G401.6 (cell line): ENCODE data around the gene KRT8.

Experiments used
- FAIRE-seq: peaks from 2 replicates; lab custom pipeline; 2012; peaks lifted over from hg19 to GRCh38; lab: Jason Lieb, UNC

The KRT8 gene

DNA sequence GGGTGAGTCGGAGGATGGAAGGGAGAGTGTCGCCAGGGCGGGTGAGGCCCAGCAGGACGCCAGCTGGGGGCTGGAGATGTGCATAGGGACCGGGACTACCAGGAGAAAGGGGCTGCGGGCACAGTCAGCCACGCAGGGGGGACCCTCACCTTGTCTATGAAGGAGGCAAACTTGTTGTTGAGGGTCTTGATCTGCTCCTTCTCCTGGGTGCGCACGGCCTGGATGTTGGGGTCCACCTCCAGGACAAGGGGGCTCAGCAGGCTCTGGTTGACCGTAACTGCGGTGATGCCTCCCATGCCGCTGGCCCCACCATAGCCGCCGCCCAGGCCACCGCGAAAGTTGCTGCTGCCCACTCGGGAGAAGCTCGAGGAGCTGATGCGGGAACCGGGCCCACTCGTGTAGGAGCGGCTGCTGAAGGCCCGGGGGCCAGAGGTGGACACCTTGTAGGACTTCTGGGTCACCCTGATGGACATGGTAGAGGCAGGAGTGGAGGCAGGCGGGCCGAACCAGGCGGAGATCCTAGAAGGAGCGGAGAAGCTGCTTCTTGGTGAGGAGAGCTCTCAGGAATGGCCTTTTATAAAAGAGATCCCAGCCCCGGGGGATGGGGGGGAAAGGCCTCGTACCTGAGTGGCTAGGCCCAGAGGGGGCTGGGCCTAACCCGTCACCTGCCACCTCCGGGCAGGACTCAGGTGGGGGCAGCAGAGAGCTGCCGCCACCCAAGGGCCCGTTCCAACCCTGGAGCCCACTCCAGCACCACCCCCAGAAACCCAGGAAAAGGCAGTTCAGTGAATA, at the start of gene KRT8:
TSS of gene KRT8 (minus strand) at position 568 of the 792 bp plus-strand sequence. CDS start at position 473, 95 bp downstream.
- FAIRE-seq = peak; percentile 93

DNA sequence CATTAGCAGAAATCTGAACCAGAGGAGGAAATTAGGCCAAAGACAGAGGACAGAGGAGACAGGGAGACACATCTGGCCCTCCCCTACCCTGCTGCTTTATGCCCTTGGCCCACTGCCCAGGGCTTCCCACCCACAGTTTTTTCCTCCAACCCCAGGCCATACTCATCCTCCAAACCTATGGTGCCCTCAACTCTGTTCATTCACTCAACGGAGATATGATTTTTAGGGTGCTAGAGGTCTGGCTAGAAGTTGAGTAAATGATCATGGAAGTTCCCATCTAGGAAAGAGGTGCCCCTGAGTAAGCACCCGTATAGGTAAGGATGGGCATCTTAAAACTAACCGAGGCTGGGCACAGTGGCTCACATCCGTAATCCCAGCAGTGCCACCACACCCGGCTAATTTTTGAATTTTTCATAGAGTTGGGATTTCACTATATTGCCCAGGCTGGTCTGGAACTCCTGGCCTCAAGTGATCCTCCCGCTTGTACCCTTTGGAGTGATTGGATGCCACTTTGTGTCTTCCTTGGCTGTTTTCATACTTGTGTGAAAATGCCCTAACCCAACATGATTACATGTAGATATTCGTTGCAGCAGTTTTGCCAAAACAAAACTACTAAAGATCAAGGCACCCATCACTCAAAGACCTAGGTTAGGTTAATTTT, 48.4 kb upstream of the KRT8 start:
- peak; percentile 68 for FAIRE-seq

DNA sequence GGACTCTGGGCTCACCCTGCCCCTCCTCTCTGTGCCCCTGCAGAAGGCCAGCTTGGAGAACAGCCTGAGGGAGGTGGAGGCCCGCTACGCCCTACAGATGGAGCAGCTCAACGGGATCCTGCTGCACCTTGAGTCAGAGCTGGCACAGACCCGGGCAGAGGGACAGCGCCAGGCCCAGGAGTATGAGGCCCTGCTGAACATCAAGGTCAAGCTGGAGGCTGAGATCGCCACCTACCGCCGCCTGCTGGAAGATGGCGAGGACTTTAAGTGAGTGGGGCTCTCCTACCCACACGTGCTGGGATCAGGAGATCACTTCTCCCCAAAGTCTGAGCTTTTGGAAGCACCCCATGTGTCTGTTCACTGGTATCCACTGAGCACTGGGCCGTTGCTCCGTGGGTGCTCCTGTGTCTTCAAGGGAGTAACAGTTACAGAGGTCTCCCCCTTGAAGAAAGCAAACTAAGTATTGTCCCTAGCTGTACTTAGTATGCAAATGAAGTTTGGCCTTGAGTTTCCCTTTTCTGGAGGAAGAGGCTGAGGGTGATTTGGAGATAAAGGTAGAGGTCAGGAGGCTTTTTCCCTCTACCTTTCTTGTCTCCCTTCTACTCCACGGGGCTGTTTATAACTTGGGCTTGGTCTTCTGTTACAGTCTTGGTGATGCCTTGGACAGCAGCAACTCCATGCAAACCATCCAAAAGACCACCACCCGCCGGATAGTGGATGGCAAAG, 47.4 kb upstream of the KRT8 start:
- FAIRE-seq = no peak

DNA sequence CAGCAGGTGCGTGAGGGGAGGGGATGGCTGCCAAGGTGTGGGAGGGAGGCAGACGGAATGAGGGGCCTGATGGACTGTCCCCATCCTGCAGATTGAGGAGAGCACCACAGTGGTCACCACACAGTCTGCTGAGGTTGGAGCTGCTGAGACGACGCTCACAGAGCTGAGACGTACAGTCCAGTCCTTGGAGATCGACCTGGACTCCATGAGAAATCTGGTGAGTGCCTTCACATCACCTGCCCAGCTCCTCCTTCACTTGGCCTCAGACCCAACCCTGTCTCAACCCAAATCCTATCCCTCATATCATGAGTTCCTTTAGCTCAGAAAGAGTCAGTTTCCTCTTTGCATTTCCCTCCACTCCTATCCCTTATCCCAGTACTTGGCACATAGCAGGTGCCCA, 46.8 kb upstream of the KRT8 start:
- FAIRE-seq = no peak

DNA sequence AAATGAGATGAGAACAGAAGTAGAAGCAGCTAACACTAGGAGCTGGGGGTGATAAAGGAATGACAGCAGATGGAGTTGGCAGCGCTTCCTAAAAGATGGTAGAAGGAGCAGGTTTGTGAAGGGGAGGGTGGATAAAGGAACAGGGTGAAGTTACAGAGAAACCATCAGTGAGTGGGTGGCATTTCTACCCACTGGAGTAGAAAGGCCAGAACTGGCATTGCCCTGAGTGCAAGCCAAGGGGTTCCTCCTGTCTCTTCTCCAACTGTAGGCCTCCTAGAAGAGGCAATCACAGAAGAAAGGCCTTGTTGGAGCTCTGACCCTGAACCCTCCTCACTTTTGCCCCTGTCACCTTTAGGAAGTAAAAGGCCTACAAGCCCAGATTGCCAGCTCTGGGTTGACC, 46.2 kb upstream of the KRT8 start:
- no peak for FAIRE-seq

DNA sequence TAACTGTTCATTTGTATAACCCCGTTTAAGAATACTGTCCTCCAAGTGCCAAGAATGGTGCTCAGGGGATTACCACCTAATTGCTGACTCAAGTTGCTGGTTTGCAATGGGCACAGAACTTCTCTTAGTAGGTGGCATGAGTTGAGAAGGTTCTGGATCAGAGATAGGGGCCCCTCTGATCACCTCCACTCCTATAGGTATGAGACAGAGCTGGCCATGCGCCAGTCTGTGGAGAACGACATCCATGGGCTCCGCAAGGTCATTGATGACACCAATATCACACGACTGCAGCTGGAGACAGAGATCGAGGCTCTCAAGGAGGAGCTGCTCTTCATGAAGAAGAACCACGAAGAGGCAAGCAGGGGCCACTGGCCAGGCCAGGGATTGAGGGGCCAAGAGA, 45.7 kb upstream of the KRT8 start:
- no peak for FAIRE-seq

DNA sequence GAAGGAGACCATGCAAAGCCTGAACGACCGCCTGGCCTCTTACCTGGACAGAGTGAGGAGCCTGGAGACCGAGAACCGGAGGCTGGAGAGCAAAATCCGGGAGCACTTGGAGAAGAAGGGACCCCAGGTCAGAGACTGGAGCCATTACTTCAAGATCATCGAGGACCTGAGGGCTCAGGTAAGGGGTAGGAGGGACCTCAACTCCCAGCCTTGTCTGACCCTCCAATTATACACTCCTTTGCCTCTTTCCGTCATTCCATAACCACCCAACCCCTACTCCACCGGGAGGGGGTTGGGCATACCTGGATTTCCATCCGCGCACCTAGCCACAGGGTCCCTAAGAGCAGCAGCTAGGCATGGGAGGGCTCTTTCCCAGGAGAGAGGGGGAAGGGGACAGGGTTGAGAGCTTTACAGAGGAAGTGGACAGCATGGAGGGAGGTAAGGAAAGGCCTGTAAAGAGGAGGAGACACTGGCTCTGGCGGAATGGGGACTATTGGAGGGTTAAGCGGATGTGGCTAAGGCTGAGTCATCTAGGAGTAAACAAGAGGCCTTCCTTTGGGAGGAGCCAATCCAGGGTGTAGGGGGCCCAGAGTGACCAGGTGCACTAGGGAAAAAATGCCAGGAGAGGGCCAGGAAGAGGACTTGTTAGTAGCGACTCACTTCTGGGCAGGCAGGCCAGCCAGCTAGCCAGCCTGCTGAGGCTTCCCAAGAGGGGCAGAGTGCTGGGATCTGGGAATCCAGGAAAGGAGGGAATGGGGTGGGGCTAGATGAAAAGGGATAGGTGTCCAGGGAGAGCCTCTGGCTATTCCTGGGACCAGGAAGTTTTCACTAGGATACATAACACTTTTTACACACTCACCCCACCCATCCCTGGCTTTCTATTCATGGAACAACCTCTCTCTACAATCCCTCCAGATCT, 44.8 kb upstream of the KRT8 start:
- no peak for FAIRE-seq

DNA sequence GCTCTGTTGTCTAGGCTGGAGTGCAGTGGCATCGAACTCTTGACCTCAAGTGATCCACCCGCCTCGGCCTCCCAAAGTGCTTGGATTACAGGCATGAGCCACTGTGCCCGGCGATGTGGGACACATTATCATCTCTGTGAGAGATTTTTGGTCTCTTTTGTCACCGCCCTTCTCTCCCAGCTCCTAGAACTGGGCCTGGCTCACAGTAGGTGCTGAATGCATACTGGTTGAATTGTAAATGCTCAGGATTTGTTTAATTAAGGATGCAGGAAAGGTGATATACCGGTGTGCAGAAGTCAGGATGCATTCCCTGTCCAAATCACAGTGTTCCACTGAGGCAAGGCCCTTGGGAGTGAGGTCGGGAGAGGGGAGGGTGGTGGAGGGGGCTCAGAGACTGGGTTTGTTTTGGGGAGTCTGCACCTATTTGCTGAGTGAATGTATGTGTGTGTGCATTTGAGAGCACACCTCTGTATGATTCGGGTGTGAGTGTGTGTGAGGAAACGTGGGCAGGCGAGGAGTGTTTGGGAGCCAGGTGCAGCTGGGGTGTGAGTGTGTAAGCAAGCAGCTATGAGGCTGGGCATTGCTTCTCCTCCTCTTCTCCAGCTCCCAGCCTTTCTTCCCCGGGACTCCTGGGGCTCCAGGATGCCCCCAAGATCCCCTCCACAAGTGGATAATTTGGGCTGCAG, 43.0 kb upstream of the KRT8 start:
- no peak for FAIRE-seq

DNA sequence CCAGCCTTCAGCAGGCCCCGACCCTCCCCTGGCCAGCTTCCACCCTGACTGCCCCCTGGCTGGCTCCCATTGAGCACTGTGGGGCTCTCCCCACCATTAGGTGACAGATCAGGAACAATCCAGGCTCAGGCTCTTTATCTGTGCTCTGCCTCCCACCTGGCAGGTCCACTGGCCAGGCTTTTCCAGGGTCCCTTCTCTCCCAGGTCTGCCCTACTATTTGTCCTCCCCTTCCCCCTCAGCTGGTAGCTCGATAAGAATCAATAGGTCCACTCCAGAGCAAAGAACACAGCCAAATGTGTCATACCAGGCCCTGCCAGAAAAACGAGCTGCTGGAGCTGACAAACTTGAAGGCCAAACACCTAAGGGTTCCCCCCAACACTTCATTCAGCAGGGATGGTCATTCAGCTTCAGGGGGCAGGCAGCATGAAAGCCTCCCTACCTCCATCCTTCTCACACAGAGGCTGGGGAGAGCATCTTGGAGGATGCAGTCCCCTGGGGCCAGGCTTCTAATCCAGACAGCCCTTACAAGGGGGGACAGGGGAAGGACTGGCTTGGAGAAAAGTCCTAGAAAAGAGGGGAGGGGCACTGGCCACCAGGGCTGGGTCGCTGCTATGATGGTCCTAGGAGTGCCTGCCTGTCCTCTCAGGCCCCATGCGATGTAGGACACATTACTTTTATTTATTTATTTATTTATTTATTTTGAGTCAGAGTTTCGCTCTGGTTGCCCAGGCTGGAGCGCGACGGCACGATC, 42.1 kb upstream of the KRT8 start:
- no peak for FAIRE-seq

DNA sequence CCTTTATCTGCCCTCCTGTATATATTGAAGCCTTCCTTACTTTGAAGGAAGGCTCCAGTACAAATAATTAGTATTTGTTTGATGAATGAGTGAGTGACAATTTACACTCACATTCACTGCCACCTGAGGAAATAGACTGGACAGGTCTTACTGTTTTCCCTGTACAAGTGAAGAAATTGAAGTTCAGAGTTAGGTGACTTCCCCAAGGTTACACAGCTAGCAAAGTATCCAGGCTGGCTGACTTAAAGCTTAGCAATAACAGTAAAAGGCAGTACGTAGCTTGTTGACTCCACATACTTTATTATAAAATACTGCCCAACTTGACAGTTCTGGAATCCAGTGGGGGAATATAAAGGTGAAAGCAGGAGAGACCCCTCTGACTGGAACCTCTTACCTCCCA, 41.5 kb upstream of the KRT8 start:
- no peak for FAIRE-seq

DNA sequence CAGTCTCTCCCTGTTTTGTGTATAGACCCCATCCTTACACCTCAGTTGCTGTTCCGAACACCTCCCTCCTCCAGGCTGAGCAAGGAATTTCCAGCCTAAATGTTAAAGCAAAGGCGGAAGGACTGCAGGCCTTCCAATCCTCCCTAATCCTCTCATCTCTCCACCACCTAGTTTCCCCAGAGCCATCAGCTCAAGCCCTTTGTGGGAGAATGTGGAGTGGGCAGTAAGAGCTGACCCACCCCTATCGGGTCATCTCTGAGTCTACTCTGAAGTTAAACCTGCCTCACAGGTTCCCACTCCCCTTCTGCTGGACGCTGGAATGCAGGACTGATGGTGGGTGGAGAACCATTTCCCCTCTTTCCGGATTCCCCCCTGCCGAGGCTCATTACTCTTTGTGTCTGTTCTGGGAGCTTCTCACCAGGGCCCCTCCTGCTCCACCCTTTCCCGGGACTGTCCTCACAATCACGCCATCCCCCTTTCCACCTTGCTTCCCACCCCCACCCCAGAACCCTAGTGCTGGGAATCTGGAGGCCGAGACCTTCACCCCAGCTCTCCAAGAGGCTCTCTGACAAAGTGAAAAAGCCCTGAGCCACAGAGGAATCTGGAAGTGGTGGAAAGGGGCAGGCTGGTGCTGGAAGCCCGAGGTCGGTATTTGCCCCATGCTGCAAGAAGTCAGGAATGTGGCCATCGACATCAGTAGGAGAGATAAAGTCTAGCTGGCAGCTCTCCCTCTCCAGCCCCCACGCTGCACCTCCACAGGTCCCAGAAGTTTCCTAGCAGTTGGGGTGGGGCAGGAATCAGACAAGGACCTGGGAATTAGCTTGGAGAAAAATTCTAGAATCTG, 40.7 kb upstream of the KRT8 start:
- FAIRE-seq = peak; percentile 93

DNA sequence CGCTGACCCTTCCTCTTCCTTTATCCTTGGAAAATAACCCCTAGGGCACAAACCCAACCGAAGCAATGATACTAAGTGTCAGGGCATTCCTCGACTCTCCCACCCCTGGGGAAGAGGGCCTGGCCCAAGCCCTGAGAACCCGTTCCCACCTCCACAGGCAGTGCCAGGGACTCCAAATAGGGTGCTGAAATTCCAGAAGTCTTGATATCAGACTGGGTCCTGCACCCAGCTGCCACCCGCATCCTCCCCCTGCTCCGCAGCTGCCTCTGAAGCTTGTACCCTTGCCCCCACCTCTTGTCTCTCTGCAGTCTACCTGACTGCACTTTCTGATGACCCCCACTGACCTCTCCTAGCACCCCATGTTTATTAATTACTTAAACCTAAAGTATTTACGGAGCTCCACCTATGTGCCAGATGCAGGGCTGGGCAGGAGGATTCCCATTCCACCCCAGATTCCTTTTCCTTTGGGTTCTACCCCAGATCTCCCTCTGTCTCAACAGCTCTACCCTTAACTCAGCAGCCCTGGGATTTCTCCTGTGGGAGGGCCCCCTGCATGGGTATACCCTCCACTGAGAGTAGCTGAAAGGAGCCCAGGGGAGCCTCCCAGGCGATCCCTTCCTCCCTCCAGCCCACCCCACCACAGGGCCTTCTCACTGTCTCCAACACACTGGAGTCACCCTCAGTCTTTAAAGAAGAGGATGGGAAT, 40.0 kb upstream of the KRT8 start:
- no peak for FAIRE-seq

DNA sequence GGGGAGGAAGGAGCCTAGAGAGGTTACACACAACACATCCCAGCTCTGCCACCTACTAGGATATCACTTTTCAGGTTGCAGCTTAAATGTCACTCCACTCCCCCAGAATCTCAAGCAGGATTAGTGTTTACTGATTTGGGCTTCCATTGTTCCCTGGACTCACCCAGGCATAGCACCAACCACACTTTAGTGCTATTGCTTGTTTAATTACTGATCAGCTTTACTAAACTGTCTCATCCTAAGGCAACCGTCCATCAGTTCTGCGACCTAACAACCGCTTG, 38.0 kb upstream of the KRT8 start:
- no peak for FAIRE-seq

DNA sequence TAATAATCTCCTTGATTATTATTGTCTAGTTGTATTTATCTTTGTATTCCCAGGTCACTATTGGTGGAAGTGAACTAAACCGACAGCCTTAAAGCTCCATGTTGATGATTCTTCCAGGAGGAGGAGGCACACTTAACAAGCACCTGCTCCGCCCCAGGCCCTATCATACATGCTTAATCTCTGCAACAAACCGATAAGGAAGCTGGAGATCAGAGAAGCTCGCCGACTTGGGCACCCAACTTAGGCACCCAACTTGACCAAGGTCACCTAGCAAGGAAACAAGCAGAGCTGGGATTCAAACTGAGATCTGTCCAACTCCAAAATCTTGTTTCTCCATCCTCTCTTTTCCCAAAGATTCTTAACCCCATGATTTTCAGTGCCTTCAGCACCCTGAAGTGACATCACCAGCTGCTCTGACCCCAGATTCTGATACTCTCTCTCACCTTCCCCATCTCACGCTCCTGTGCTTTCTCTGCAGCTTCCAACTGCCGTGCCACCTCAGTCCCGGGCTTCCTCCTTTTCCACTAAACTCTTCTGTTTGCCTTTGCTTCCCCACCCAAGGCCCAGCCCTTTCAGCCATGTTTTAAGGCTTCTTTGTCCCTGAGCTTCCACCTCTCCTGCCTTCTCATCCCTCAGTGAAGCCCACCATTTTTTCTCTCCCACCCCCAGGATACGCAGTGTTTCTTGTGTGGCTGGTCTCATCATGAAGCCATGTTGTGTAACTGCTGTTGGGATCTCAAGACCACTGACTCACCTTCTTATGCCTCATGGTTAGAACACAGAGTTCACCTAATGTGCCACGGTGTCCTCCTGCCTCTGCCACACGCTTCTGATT, 37.4 kb upstream of the KRT8 start:
- no peak for FAIRE-seq

DNA sequence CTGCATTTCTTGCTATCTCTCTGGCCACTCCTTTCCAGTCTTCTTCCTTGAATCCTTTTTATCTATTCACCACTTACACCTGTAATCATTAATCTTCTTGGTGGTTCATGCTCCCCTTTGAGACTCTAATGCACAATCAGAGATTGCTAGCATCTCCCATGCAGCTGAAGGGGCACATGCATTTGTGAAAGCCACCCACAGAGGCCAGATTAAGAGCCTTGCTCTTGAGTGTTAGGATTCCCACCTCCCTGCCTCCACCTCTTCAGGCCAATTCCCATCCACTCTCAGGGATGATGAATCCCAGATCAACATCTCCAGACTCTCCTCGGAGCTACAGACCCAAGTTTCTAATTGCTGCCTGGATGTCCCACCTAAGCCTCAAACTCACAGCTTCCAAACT, 24.7 kb upstream of the KRT8 start:
- no peak for FAIRE-seq

DNA sequence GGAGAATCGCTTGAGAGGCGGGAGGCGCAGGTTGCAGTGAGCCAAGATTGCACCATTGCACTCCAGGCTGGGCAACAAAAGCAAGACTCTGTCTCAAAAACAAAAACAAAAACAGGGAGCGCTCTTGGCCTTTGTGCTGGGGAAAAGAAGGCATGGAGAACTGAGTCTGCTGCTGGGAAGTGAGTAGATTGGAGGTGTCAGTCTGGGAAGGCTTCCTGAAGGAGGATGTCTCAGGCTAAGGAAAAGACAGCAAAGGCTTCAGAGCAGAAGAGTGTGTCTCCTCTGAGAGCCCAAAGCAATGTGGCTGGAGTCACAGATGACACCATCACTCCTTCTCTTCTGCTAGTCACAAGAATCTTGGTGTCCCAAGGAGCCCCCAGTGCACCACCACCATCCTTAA, 23.1 kb upstream of the KRT8 start:
- no peak for FAIRE-seq

DNA sequence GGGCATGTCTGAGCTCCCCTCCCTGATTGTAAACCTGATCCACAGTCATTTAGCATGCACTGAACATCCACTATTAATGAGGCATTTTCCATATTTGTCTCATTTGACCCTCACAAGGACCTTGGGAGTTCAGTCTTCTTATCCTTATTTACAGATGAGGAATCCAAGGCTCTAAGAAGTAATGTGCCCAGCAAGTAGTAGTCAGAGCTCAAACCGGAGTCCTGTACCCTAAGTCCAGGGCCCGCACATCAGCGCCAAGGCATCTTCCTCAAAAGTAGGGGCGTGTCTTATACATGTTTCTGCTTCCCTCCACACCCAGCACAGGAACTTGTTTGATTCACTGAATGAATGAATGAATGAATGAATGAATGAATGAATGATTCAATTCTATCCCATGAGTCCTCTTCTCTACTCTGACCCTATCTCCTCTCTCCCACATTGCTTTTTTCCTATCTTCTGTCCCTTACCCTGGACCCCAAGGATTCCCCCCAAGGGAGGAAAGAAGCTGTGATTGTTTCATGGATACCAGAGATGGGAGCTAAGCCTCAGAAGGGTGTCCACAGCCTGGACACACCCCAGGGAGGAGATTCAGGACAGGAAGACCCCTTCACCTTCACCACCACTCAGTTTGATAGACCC, 21.8 kb upstream of the KRT8 start:
- FAIRE-seq = peak; percentile 42
